Measurements from ENCODE around the gene CAMSAP3. TPM values are rescaled to one million over a fixed set of nuclear protein-coding genes. Genes with fewer than 3 reads are reported as not detected.

CAMSAP3 gene
- total and polyA plus RNA-seq, 7 experiments from 2014 or later, result 0.06 to 0.76 (median 0.20) TPM; not detected in 1

DNA sequence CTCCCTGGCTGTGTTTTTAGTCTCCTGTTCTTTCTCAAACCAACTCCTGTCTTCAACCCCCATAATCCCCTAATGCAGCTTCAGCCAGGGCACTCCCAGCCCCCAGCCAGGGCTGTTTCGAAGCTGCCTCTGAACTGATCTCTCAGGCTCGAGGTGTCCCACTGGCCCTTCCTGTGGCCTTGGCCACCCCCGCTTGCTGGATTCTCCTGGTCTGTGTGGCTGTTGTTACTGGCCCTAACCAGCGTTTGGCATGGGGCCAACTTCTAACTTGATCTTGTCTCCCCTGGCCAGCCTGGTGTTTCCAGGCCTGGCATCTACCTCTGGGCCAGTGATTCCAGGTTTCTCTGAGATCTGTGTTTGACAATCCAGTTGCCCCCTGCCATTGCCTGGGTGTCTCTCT lies 22.7 kb downstream of the CAMSAP3 start:
- H3K27ac Mint-ChIP-seq, result peak overlapping the region in 1 of 9 donors; percentile 66
- no peak for DNase-seq
- intact Hi-C loops (cut with micrococcal nuclease), result no loop called here
- POLR2A ChIA-PET, result no interaction called here
- Histone ChIP-seq H3K27me3 (ENCODE audit: control insufficient read depth in 2 of 2, insufficient read depth in 2 of 2, low read length in 2 of 2) (no peaks in the 10 kb centered on the region), H3K9me3 (ENCODE audit: control insufficient read depth in 2 of 3, low read length in 3 of 3) (no peaks in the 10 kb centered on the region), H3K27ac (ENCODE audit: low read depth, low read length) (no peak overlapping the region), H3K4me3 (ENCODE audit: low read length) (no peak overlapping the region), H3K4me1 (ENCODE audit: control insufficient read depth in 2 of 2, insufficient read depth in 2 of 2, low read length in 2 of 2) (no peaks in the 10 kb centered on the region), H3K36me3 (ENCODE audit: control insufficient read depth in 2 of 3, insufficient read depth in 3 of 3, low read length in 3 of 3) (peaks cover 12 to 60% (median 16%) of the 10 kb centered on the region in 3 experiments)
- H3K27me3 Mint-ChIP-seq, result no peaks in the 10 kb centered on the region
- H3K4me1 Mint-ChIP-seq, result peaks cover 0 to 8% (median 0%) of the 10 kb centered on the region in 7 donors
- ATAC-seq, result no peak
- CTCF ChIA-PET, result no interaction called here
- peaks cover 0 to 3% (median 0%) of the 10 kb centered on the region in 11 donors for H3K9me3 Mint-ChIP-seq
- H3K36me3 Mint-ChIP-seq, result peaks cover 11 to 31% (median 20%) of the 10 kb centered on the region in 5 donors
- peak overlapping the region in 1 of 10 donors; percentile 38 for H3K4me3 Mint-ChIP-seq

DNA sequence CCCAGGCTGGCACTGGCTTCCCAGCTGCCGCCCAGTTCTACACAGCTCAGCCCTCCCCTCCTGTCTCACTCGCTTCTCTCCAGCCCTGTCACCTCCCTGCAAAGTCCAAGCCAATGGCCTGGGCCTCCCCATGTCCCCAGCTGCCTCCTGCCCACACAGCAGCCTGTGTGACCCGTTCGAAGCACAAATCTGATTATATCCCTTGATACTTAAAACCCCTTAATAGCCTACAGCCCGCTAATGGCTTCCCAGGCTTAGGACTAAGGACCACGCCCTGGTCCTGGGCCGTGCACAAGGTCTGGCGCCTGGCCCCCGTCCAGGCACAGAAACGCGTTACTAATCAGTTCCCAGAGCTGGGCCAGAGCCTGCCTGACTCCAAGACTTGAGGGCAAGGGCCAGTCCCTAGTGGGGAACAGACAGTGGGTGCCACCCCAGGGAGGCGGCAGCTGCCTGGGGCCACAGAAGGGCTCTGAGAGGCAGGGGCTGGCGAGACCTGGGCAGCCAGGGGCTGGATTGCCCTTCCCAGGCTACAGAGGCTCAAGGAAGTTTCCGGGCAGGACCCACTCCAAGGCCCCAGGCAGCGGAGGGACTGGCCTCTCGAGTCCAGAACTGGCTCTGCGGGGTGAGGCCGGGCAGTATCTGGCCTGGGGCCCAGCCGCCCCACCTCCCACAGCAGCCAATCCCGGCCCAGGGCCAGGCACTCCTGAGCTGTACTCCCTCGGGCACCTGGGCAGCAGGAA lies 23.3 kb downstream of the CAMSAP3 start:
- Histone ChIP-seq H3K4me1 (ENCODE audit: control insufficient read depth in 2 of 2, insufficient read depth in 2 of 2, low read length in 2 of 2) (no peaks in the 10 kb centered on the region), H3K9me3 (ENCODE audit: control insufficient read depth in 2 of 3, low read length in 3 of 3) (no peaks in the 10 kb centered on the region), H3K36me3 (ENCODE audit: control insufficient read depth in 2 of 3, insufficient read depth in 3 of 3, low read length in 3 of 3) (peaks cover 12 to 66% (median 19%) of the 10 kb centered on the region in 3 experiments), H3K4me3 (ENCODE audit: low read length) (no peak overlapping the region), H3K27me3 (ENCODE audit: control insufficient read depth in 2 of 2, insufficient read depth in 2 of 2, low read length in 2 of 2) (no peaks in the 10 kb centered on the region), H3K27ac (ENCODE audit: low read depth, low read length) (no peak overlapping the region)
- intact Hi-C loops (cut with micrococcal nuclease), result no loop called here
- Mint-ChIP-seq H3K9me3 (peaks cover 0 to 3% (median 0%) of the 10 kb centered on the region in 11 donors), H3K27me3 (no peaks in the 10 kb centered on the region), H3K36me3 (peaks cover 11 to 31% (median 20%) of the 10 kb centered on the region in 5 donors), H3K4me3 (no peak overlapping the region), H3K4me1 (peaks cover 0 to 8% (median 0%) of the 10 kb centered on the region in 7 donors), H3K27ac (no peak overlapping the region)
- ChIA-PET POLR2A (no interaction called here), CTCF (no interaction called here)
- no peak for DNase-seq
- no peak for ATAC-seq

DNA sequence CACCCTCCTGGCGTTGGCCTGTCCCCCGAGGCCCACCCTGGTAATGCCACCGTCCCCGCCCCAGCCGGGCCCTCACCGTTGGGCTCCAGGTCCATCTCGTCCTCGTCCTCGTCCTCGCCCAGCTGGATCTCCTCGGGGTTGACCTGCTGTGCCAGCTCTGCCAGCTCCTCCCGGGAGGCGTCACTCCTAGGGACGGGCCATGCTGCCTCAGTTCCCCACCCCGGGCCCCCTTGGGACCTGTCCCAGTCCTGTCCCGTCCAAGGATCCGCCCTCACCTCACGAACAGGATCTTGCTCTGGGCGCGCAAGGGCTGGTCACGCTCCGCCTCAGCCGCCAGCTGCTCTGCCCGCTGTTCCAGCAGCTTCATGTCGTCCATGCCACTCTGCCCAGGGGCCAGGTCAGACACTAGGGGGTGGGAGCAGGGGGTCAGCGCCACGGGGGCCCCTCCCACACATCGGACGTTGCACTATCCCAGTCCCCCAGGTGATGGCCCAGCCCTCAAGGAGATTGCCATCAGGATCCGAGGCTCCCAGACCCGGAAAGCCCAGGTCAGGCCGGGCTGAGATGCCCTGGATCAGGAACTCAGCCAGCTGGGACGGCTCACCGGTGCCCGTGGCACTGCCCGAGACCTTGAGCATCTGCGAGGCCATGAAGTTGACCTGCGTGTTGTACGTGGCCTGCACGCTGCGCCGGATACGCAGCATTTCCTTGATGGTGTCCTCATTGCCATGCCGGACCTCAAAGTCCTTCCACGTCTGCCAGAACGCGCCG lies 24.2 kb downstream of the CAMSAP3 start:
- ChIA-PET CTCF (no interaction called here), POLR2A (no interaction called here)
- no peak overlapping the region for H3K27ac Mint-ChIP-seq
- no peaks in the 10 kb centered on the region for H3K27me3 ChIP-seq (ENCODE audit: control insufficient read depth in 2 of 2, insufficient read depth in 2 of 2, low read length in 2 of 2)
- H3K27me3 Mint-ChIP-seq, result no peaks in the 10 kb centered on the region
- no peak for ATAC-seq
- H3K36me3 ChIP-seq (ENCODE audit: control insufficient read depth in 2 of 3, insufficient read depth in 3 of 3, low read length in 3 of 3), result peaks cover 12 to 75% (median 19%) of the 10 kb centered on the region in 3 experiments
- H3K9me3 ChIP-seq (ENCODE audit: control insufficient read depth in 2 of 3, low read length in 3 of 3), result no peaks in the 10 kb centered on the region
- intact Hi-C loops (cut with micrococcal nuclease), result no loop called here
- peaks cover 0 to 3% (median 0%) of the 10 kb centered on the region in 11 donors for H3K9me3 Mint-ChIP-seq
- H3K27ac ChIP-seq (ENCODE audit: low read depth, low read length), result no peak overlapping the region
- H3K4me3 ChIP-seq (ENCODE audit: low read length), result no peak overlapping the region
- H3K4me1 ChIP-seq (ENCODE audit: control insufficient read depth in 2 of 2, insufficient read depth in 2 of 2, low read length in 2 of 2), result no peaks in the 10 kb centered on the region
- H3K4me3 Mint-ChIP-seq, result no peak overlapping the region
- H3K36me3 Mint-ChIP-seq, result peaks cover 12 to 31% (median 20%) of the 10 kb centered on the region in 5 donors
- peaks cover 0 to 9% (median 0%) of the 10 kb centered on the region in 7 donors for H3K4me1 Mint-ChIP-seq
- no peak for DNase-seq

DNA sequence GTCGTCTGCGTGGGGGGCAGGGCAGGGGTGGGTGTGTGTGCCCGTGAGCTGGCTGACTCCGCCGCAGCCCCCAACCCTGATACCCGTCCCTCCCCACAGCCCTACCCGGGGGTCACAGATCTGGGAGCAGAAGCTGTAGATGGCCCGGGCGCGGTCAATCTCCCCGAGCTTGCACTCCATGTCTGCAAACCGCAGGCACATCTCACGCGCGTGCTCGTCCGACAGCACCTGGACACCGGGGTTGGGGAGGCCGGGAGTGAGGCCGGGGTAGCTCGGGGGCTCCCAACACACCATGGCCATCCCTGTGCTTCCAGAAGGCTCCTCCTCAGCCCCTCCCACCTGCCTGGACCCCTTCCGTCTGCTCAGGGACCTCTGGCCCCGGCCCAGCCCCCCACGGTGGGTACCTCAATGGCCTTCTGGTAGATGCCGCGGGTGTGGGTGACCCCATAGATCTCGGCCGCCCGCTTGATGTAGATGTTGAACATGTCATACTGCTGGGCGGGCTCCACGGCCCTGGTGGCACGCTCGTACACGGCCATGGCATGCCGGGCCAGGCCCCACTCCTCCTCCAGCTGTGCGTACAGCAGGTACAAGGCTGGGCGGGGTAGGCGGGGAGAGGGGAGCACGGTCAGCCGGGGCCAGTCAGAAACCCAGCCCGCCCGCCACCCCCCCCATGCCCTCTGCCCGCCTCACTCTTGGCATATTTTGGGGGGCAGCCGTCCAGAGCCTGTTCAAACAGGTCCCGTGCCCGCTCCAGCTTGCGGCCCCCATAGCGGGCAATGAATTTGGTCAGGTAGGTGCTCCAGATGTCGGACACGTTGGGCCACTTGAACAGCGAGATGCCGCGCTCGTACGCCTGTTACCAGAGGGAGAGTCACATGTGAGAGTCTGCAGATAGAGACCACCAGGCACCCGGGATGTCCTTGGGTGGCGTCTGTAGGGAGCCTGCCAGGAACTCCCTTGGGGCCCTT lies 25.1 kb downstream of the CAMSAP3 start:
- Mint-ChIP-seq H3K9me3 (peaks cover 0 to 3% (median 0%) of the 10 kb centered on the region in 11 donors), H3K27me3 (no peaks in the 10 kb centered on the region), H3K4me3 (no peak overlapping the region), H3K27ac (no peak overlapping the region), H3K36me3 (peaks cover 12 to 31% (median 20%) of the 10 kb centered on the region in 5 donors), H3K4me1 (peaks cover 0 to 11% (median 0%) of the 10 kb centered on the region in 7 donors)
- no peak overlapping the region for H3K4me3 ChIP-seq (ENCODE audit: low read length)
- no peak overlapping the region for H3K27ac ChIP-seq (ENCODE audit: low read depth, low read length)
- DNase-seq (no peak), ATAC-seq (no peak)
- H3K36me3 ChIP-seq (ENCODE audit: control insufficient read depth in 2 of 3, insufficient read depth in 3 of 3, low read length in 3 of 3), result peaks cover 12 to 83% (median 19%) of the 10 kb centered on the region in 3 experiments
- no peaks in the 10 kb centered on the region for H3K9me3 ChIP-seq (ENCODE audit: control insufficient read depth in 2 of 3, low read length in 3 of 3)
- no peaks in the 10 kb centered on the region for H3K27me3 ChIP-seq (ENCODE audit: control insufficient read depth in 2 of 2, insufficient read depth in 2 of 2, low read length in 2 of 2)
- ChIA-PET POLR2A (no interaction called here), CTCF (no interaction called here)
- no peaks in the 10 kb centered on the region for H3K4me1 ChIP-seq (ENCODE audit: control insufficient read depth in 2 of 2, insufficient read depth in 2 of 2, low read length in 2 of 2)
- intact Hi-C loops (cut with micrococcal nuclease), result no loop called here

DNA sequence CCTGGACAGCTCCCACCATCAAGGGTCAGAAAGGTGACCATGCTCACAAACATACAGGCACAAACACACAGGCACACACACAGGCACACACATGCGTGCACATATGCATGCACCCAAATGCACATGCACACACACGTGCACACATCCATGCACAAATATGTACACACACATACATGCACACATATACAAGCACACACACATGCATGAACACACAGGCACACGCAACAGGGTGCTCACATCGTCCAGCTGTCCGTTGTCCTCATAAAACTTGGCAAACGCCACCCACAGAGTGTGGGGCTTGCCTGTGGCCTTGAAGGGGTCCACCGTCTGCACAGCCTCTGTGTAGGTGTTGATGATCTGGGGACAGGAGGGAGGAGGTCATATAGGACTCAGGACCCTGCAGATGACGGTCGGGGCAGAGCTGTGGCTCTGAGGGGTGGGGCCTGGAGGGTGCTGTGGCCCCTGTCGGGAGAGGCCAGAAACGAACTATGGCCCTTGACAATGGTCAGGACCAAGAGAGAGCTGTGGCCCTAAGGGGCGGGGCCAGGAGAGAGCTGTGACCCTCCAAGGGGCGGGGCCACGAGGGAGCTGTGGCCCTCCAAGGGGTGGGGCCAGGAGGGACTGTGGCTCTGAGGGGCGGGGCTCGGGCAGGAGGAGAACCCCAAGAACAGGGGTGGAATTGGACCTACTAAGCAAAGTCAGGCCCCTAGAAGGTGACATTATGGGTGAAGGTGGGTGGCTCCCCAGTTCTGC lies 27.4 kb downstream of the CAMSAP3 start:
- peaks cover 12 to 95% (median 30%) of the 10 kb centered on the region in 3 experiments for H3K36me3 ChIP-seq (ENCODE audit: control insufficient read depth in 2 of 3, insufficient read depth in 3 of 3, low read length in 3 of 3)
- no peaks in the 10 kb centered on the region for H3K27me3 ChIP-seq (ENCODE audit: control insufficient read depth in 2 of 2, insufficient read depth in 2 of 2, low read length in 2 of 2)
- peaks cover 3 to 4% of the 10 kb centered on the region in 2 donors for H3K4me1 ChIP-seq (ENCODE audit: control insufficient read depth in 2 of 2, insufficient read depth in 2 of 2, low read length in 2 of 2)
- ChIA-PET POLR2A (interaction anchor here (1.6 kb wide), 1 partner anchor 9 kb away, joined by 5 read pairs; no protein-coding TSS in a partner anchor), CTCF (interaction anchor here (1.5 kb wide), 1 partner anchor 58 kb away, joined by 3 read pairs; the partner anchor contains the start of gene TRAPPC5)
- ATAC-seq, result peak; percentile 9
- no peak overlapping the region for H3K27ac ChIP-seq (ENCODE audit: low read depth, low read length)
- no peaks in the 10 kb centered on the region for H3K27me3 Mint-ChIP-seq
- peaks cover 0 to 3% (median 0%) of the 10 kb centered on the region in 11 donors for H3K9me3 Mint-ChIP-seq
- H3K9me3 ChIP-seq (ENCODE audit: control insufficient read depth in 2 of 3, low read length in 3 of 3), result no peaks in the 10 kb centered on the region
- H3K4me1 Mint-ChIP-seq, result peaks cover 9 to 14% (median 11%) of the 10 kb centered on the region in 7 donors
- H3K4me3 ChIP-seq (ENCODE audit: low read length), result no peak overlapping the region
- peak overlapping the region in 1 of 9 donors; percentile 43 for H3K27ac Mint-ChIP-seq
- H3K36me3 Mint-ChIP-seq, result peaks cover 12 to 30% (median 19%) of the 10 kb centered on the region in 5 donors
- no peak for DNase-seq
- H3K4me3 Mint-ChIP-seq, result no peak overlapping the region
- intact Hi-C loops (cut with micrococcal nuclease), result no loop called here

Data from naive thymus-derived CD4-positive, alpha-beta T cell (primary cell).